ENCODE data around the gene UBC. TPM values are rescaled to one million over a fixed set of nuclear protein-coding genes. Genes with fewer than 3 reads are reported as not detected.

The UBC gene
- total RNA-seq, 1 donor from 2014 or later, result 1,595 TPM

DNA sequence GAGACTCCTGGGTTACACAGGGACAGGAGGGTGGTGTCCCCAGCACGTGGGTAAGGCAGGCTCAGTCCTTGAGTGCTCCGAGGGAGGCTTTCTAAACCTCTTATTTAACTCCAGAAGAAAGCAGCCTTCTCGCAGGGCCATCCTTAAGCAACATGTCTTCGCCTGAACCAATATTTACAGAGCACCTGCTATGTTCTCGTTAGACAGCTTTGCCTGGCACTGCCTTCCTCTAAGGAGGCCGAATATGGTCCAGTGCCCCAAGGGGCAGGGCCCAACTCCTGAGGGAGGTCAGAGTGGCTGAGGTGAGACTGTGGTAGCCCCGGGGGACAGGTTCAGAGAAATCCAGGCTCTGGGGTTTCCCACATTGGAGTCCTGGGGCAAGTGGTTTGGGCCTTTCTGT, 48.7 kb downstream of the UBC start:
- no peak for DNase-seq (ENCODE audit: low read depth in 2 of 2)

DNA sequence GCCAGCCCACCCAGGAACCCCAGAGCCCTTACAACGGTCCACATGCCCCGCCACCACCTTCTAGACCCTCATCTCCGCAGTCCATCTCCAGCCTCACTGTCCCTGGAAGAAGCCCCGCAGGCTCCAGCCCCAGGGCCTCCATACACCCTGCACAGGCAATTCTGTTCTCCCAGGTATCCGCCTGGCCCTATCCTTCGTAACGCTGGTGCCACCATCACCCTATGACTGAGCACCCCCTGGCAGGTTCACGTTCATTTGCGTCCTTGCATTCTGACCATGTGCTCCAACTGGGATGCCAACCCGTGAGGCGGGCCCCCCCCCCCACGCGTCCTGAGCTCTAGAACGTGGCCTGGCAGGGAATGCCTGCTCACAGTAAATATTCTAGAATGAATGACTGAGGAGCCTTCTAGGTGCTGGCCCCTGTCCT, 50.1 kb downstream of the UBC start:
- DNase-seq (ENCODE audit: low read depth in 2 of 2), result no peak

DNA sequence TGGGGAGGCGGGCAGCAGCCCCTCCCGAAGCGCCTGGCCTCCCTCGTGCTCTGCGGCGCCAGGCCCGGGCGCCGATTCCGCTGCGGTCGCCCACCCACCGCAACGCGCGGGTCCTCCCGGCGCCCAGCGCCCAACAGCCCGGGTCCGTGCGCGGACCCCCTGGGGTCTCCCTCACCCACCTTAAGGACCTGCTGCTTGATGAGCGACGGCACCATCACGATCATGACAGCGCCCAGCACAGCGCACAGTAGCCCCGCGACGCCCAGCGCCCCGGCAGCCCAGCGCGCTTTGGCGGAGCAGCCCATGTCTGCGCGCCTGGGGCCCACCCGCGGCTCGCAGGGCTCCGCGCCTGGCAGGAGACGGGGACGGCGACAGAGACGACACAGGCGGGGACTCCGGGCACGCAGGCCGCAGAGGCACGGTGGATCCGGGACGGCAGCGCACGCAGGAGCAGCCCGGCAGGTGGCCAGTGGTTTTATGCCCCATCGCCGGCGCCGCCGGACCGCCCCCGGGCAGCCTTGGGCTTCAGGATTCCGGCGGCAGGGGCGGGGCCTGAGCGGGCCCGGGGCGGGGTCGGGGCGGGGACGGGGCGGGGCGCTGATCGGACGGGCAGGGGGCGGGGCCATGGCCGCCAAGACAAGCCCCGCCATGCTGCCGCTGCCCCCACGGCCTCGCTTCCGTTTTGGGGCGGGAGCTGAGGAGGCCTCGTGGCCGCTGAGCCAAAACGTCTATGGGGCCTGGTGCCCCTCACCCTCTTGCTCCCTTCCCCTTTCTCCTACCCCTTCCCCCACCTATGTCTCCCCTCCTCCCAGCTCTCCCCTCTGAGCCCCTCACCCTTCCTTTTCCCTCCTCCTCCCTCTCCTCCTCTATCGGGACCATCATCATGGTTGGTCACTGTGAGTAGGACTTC, 50.8 kb downstream of the UBC start, which contains the start of gene SCARB1:
Gene SCARB1, minus strand, starts transcription at position 449 of the 910 bp plus-strand sequence. Its CDS starts 144 bp downstream, at position 305.
- DNase-seq (ENCODE audit: low read depth in 2 of 2), result peak; percentile 76 to 84

DNA sequence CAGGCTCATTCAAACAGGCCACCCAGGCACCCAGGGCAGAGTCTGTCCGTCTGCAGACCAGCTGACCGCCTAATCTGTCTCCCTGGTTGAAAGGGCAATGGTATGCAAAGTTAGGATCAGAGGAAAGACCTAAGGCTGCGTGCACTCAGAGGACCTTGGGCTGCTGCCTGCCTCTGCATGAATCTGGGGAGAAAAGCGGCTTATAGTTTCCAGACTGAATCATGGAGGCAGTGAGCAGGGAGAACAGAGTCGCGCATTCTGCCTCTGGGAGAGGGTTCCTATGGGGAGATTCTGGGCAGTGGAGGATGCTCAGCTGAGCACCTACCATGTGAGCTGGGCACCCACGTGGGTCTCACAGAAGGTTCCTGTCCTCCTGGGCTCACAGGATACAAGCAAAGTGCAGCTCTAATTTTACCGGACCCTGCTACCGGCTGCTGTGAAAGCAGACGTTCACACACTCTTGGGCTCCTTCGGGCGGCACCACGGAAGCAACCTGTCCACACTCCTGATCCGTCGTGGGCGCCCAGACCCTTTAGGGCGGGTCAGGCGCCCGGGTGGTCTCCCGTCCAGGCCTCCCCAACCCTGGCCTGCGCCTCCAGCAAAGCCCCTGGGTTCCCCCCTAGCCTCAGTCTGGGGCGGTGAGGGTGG, 51.6 kb downstream of the UBC start:
- no peak for DNase-seq (ENCODE audit: low read depth in 2 of 2)

DNA sequence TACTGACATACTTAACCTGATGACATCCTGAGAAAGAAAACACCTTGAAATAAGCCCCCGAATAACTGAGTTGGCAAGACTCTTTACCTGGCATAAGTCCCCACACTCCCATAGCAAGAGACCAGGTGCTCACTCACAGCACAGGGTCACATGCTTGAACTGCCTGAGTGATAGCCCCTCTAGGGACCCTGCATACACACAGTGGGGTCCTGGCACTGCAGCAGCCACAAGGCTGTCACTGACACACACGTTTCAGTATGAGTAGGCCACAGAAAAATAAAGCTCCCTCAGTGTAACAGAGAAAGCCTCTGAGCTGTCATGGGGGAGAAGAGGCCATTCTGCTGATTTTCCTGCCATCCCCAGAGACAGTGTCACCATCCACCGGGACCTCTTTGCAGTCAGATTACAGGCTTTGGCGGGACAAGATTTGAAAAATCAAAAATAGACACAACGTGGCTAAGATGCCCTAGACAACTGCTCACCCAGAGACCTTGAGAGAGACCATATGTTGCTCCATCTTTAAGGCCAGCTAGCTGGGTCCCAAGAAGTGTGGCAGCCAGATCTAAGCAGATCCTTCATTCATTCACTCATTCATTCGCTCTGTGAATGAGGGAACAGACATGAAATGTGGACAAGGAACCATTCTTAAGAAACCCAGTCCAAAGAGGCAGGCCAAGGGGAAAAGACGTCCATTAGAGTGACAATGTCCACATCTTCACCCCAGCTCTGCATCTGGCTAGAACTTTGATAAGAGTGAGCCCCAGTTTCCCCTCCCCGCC, 52.4 kb downstream of the UBC start:
- DNase-seq (ENCODE audit: low read depth in 2 of 2), result no peak

Other genes starting within 250 kb of the UBC start
- 7.6 and 11.9 TPM in 2 replicates for gene SCARB1, start 50.8 kb downstream of the UBC start, total RNA-seq
- gene DHX37, start 74.5 kb upstream of the UBC start, total RNA-seq, result 7.4 and 12.5 TPM in 2 replicates
- gene BRI3BP, start 79.0 kb upstream of the UBC start, total RNA-seq, result 2.2 and 2.6 TPM in 2 replicates
- 16.7 and 22.0 TPM in 2 replicates for gene AACS, start 150.8 kb upstream of the UBC start, total RNA-seq